ENCODE data around the gene TAOK1. TPM values are rescaled to one million over a fixed set of nuclear protein-coding genes. Genes with fewer than 3 reads are reported as not detected.

Gene TAOK1
- total and polyA plus RNA-seq, 2 donors (not counting 1 experiment from before 2014, with no cell fraction given) = 9.8 to 80.7 TPM

GRCh38 chr17:29504711-29505110 lies 114.5 kb downstream of the TAOK1 start:
- intact Hi-C loops (cut with micrococcal nuclease) = no loop called here
- no peaks in the 10 kb centered on the region for H3K79me2 ChIP-seq (ENCODE audit: control insufficient read depth, insufficient read depth, low read length)
- no peak overlapping the region for H3K4me2 ChIP-seq (replicated peaks; ENCODE audit: low read depth, low read length, poor library complexity, severe bottlenecking)
- no peak overlapping the region for H3K4me3 ChIP-seq (ENCODE audit: control extremely low read depth in 1 of 5, extremely low read depth in 1 of 5, insufficient read depth in 1 of 5, low read depth in 2 of 5, low read length in 4 of 5)
- no peaks in the 10 kb centered on the region for H3K9me3 Mint-ChIP-seq (ENCODE audit: insufficient read depth)
- WGBS (ENCODE audit: insufficient coverage) = no CpG with 5 or more reads among the region's 1 CpG
- H3K27ac ChIP-seq (ENCODE audit: low read length in 2 of 2) = no peak overlapping the region
- no peaks in the 10 kb centered on the region for H4K20me1 ChIP-seq (ENCODE audit: control insufficient read depth, insufficient read depth, low read length, poor library complexity, severe bottlenecking)
- DNase-seq (no peak), ATAC-seq (ENCODE audit: low read depth) (no peak)
- TF ChIP-seq CTCF (IDR thresholded peaks at IDR 0.05) (no peak), EZH2 (IDR thresholded peaks at IDR 0.05; ENCODE audit: borderline replicate concordance, insufficient read depth, low read depth, low read length, poor library complexity, severe bottlenecking) (no peak)
- POLR2A ChIA-PET = no interaction called here
- no peaks in the 10 kb centered on the region for H3K27me3 Mint-ChIP-seq
- CTCF ChIA-PET = interaction anchor here (0.6 to 1.2 kb wide), 2 partner anchors 18 to 173 kb away, joined by 3 read pairs; no protein-coding TSS in a partner anchor
- H2AFZ ChIP-seq (ENCODE audit: insufficient read depth, low read depth, low read length, poor library complexity, severe bottlenecking) = no peak overlapping the region
- no peak overlapping the region for H3K27ac Mint-ChIP-seq
- no peaks in the 10 kb centered on the region for H3K4me1 ChIP-seq (ENCODE audit: control insufficient read depth in 2 of 2, insufficient read depth in 2 of 2, low read length in 2 of 2)
- no peak overlapping the region for H3K4me3 Mint-ChIP-seq
- H3K9me3 ChIP-seq (ENCODE audit: control extremely low read depth in 1 of 3, control insufficient read depth in 2 of 3, insufficient read depth in 1 of 3, low read length in 2 of 3) = no peaks in the 10 kb centered on the region
- H3K9ac ChIP-seq (ENCODE audit: low read length) = no peak overlapping the region
- H3K36me3 ChIP-seq (replicated peaks in 1 of 2; ENCODE audit: control extremely low read depth in 1 of 2, control insufficient read depth in 1 of 2, extremely low read depth in 1 of 2, insufficient read depth in 2 of 2, low read length in 1 of 2) = peaks cover 21 to 59% of the 10 kb centered on the region in 2 experiments
- H3K4me1 Mint-ChIP-seq = no peaks in the 10 kb centered on the region
- H3K27me3 ChIP-seq (replicated peaks in 1 of 4; ENCODE audit: control extremely low read depth in 1 of 4, control insufficient read depth in 3 of 4, insufficient read depth in 4 of 4, low read length in 3 of 4) = no peaks in the 10 kb centered on the region

- Histone ChIP-seq H3K4me3 (ENCODE audit: control extremely low read depth in 1 of 5, extremely low read depth in 1 of 5, insufficient read depth in 1 of 5, low read depth in 2 of 5, low read length in 4 of 5) (no peak overlapping the region), H3K36me3 (replicated peaks in 1 of 2; ENCODE audit: control extremely low read depth in 1 of 2, control insufficient read depth in 1 of 2, extremely low read depth in 1 of 2, insufficient read depth in 2 of 2, low read length in 1 of 2) (peaks cover 21 to 60% of the 10 kb centered on the region in 2 experiments), H3K9ac (ENCODE audit: low read length) (no peak overlapping the region), H3K9me3 (ENCODE audit: control extremely low read depth in 1 of 3, control insufficient read depth in 2 of 3, insufficient read depth in 1 of 3, low read length in 2 of 3) (no peaks in the 10 kb centered on the region), H3K79me2 (ENCODE audit: control insufficient read depth, insufficient read depth, low read length) (no peaks in the 10 kb centered on the region), H4K20me1 (ENCODE audit: control insufficient read depth, insufficient read depth, low read length, poor library complexity, severe bottlenecking) (no peaks in the 10 kb centered on the region), H2AFZ (ENCODE audit: insufficient read depth, low read depth, low read length, poor library complexity, severe bottlenecking) (no peak overlapping the region), H3K27me3 (replicated peaks in 1 of 4; ENCODE audit: control extremely low read depth in 1 of 4, control insufficient read depth in 3 of 4, insufficient read depth in 4 of 4, low read length in 3 of 4) (no peaks in the 10 kb centered on the region), H3K4me2 (replicated peaks; ENCODE audit: low read depth, low read length, poor library complexity, severe bottlenecking) (no peak overlapping the region), H3K27ac (ENCODE audit: low read length in 2 of 2) (no peak overlapping the region), H3K4me1 (ENCODE audit: control insufficient read depth in 2 of 2, insufficient read depth in 2 of 2, low read length in 2 of 2) (no peaks in the 10 kb centered on the region)
- ATAC-seq (ENCODE audit: low read depth) = no peak
- no peaks in the 10 kb centered on the region for H3K9me3 Mint-ChIP-seq (ENCODE audit: insufficient read depth)
- WGBS (ENCODE audit: insufficient coverage) = 69% methylated on average over 3 of the region's 4 CpGs
- no peak for DNase-seq
- intact Hi-C loops (cut with micrococcal nuclease) = no loop called here
- H3K4me3 Mint-ChIP-seq = no peak overlapping the region
- ChIA-PET CTCF (interaction anchor here (0.6 kb wide), 2 partner anchors 123 to 485 kb away, joined by 3 to 5 read pairs; no protein-coding TSS in a partner anchor), POLR2A (interaction anchor here (0.6 kb wide), 1 partner anchor 74 kb away, joined by 3 read pairs; no protein-coding TSS in a partner anchor)
- no peaks in the 10 kb centered on the region for H3K4me1 Mint-ChIP-seq
- TF ChIP-seq CTCF (IDR thresholded peaks at IDR 0.05) (no peak), EZH2 (IDR thresholded peaks at IDR 0.05; ENCODE audit: borderline replicate concordance, insufficient read depth, low read depth, low read length, poor library complexity, severe bottlenecking) (no peak)
- peak overlapping the region; percentile 1 for H3K27ac Mint-ChIP-seq
- no peaks in the 10 kb centered on the region for H3K27me3 Mint-ChIP-seq
These were observed 115.7 kb downstream of the TAOK1 start for GRCh38 chr17:29505836-29506235.

Measured in B cell (primary cell).